Thyroid gland (tissue), 4 donors: ENCODE data around the gene REM2. TPM values are rescaled to one million over a fixed set of nuclear protein-coding genes. Genes with fewer than 3 reads are reported as not detected.

Source experiments
- DNase-seq, 2 donors: peaks; one replicate each; pipeline ENCODE4 v3.0.0-alpha.2; 2019
- H3K27ac ChIP-seq, 3 donors: fragments of 200-600 bp; sonication (generic); 1 replicate in 2 of 3; 2 replicates in 1 of 3; pipeline ENCODE4 v1.5.1; 2016 to 2019; ENCODE audit warnings: mild to moderate bottlenecking in 1 of 3, moderate library complexity in 1 of 3
- H3K27me3 ChIP-seq: fragments of 200-600 bp; sonication (generic); one replicate; pipeline ENCODE4 v1.5.1; 2019
- H3K36me3 ChIP-seq, 2 donors: fragments of 200-600 bp; sonication (generic); one replicate each; pipeline ENCODE4 v1.5.1; 2016 to 2019
- H3K4me1 ChIP-seq, 2 donors: fragments of 200-600 bp; sonication (generic); one replicate each; pipeline ENCODE4 v1.5.1; 2017 to 2019
- H3K4me3 ChIP-seq, 3 donors: fragments of 200-600 bp; sonication (generic); replicated peaks in 1 of 3; 1 replicate in 2 of 3; 2 replicates in 1 of 3; pipeline ENCODE4 v1.5.1; 2016; ENCODE audit warnings: mild to moderate bottlenecking in 1 of 3
- H3K9me3 ChIP-seq: fragments of 200-600 bp; sonication (generic); one replicate; pipeline ENCODE4 v1.5.1; 2017
- CTCF ChIP-seq, 6 experiments: fragments of 200-600 bp in 3 of 6; fragments of 450-650 bp in 3 of 6; sonication (generic) in 3 of 6; IDR thresholded peaks; one replicate each; pipeline ENCODE4 v1.5.1; 2016 to 2019; ENCODE audit warnings: antibody characterized with exemption in 6 of 6, mild to moderate bottlenecking in 2 of 6, inconsistent platforms in 1 of 6, moderate library complexity in 1 of 6
- POLR2A ChIP-seq, 2 donors: fragments of 450-650 bp; IDR thresholded peaks; one replicate each; pipeline ENCODE4 v1.6.1; 2017; ENCODE audit warnings: antibody characterized with exemption in 2 of 2, mild to moderate bottlenecking in 2 of 2, moderate library complexity in 1 of 2
- WGBS, 2 donors: methylation state at CpG; one replicate each; pipeline ENCODE4 v1.1.5; 2017; 5-methylcytosine and 5-hydroxymethylcytosine counted together
- intact Hi-C: fragments of 100-400 bp; cut with DNase I; formaldehyde crosslinking; loops from one replicate; pipeline ENCODE4 v1.15.1; 2023
- total RNA-seq, 4 donors: library from RNA; depleted of rRNA; stranded (reverse); fragments of >200 nt; gene quantifications; one replicate each; pipeline ENCODE4 v1.2.3, GENCODE V29; 2016

Gene REM2
- total RNA-seq, 4 donors from 2014 or later: 0.54 to 1.2 (median 0.89) TPM; not detected in 1

- peaks cover 10 to 17% of the 10 kb centered on the region in 2 donors for H3K4me1 ChIP-seq
- no peak overlapping the region for H3K4me3 ChIP-seq
- 91 to 94% methylated on average over 8 of the region's 8 CpGs for WGBS, 2 donors
- intact Hi-C loops: loop anchor here (10.0 kb wide), 1 partner anchor 187 kb away; no protein-coding TSS in a partner anchor
- peaks cover 47 to 54% of the 10 kb centered on the region in 2 donors for H3K36me3 ChIP-seq
- DNase-seq: no peak
- no peaks in the 10 kb centered on the region for H3K9me3 ChIP-seq
- no peak overlapping the region for H3K27ac ChIP-seq
- no peaks in the 10 kb centered on the region for H3K27me3 ChIP-seq
- TF ChIP-seq CTCF (IDR thresholded peaks at IDR 0.05) (no peak), POLR2A (IDR thresholded peaks at IDR 0.05) (no peak)
These were observed 41.3 kb upstream of the REM2 start for GRCh38 chr14:22841769-22842168.

- DNase-seq: no peak
- intact Hi-C loops: loop anchor here (10.0 kb wide), 1 partner anchor 188 kb away; no protein-coding TSS in a partner anchor
- 85 to 92% methylated on average over 28 of the region's 28 CpGs for WGBS, 2 donors
- H3K27ac ChIP-seq: no peak overlapping the region
- peaks cover 49 to 58% of the 10 kb centered on the region in 2 donors for H3K36me3 ChIP-seq
- no peak overlapping the region for H3K4me3 ChIP-seq
- peaks cover 10 to 24% of the 10 kb centered on the region in 2 donors for H3K4me1 ChIP-seq
- H3K9me3 ChIP-seq: no peaks in the 10 kb centered on the region
- TF ChIP-seq POLR2A (IDR thresholded peaks at IDR 0.05) (no peak), CTCF (IDR thresholded peaks at IDR 0.05) (no peak)
- H3K27me3 ChIP-seq: no peaks in the 10 kb centered on the region
These were observed 40.6 kb upstream of the REM2 start for GRCh38 chr14:22842211-22843122.

- 85 to 90% methylated on average over 20 to 21 of the region's 21 CpGs for WGBS, 2 donors
- TF ChIP-seq POLR2A (IDR thresholded peaks at IDR 0.05): no peak
- no peak for TF ChIP-seq CTCF (IDR thresholded peaks at IDR 0.05)
- no peaks in the 10 kb centered on the region for H3K27me3 ChIP-seq
- no peak overlapping the region for H3K4me3 ChIP-seq
- intact Hi-C loops: loop anchor here (10.0 kb wide), 1 partner anchor 189 kb away; no protein-coding TSS in a partner anchor
- no peaks in the 10 kb centered on the region for H3K9me3 ChIP-seq
- DNase-seq: no peak
- peaks cover 49 to 58% of the 10 kb centered on the region in 2 donors for H3K36me3 ChIP-seq
- peaks cover 2 to 26% of the 10 kb centered on the region in 2 donors for H3K4me1 ChIP-seq
- no peak overlapping the region for H3K27ac ChIP-seq
These were observed 39.7 kb upstream of the REM2 start for GRCh38 chr14:22843123-22843925.

GRCh38 chr14:22844221-22845102 is 38.6 kb upstream of the REM2 start:
- intact Hi-C loops: loop anchor here (10.0 kb wide), 1 partner anchor 190 kb away; no protein-coding TSS in a partner anchor
- 93% methylated on average over 17 to 22 of the region's 22 CpGs for WGBS, 2 donors
- no peak for DNase-seq
- Histone ChIP-seq H3K36me3 (peaks cover 49 to 58% of the 10 kb centered on the region in 2 donors), H3K9me3 (no peaks in the 10 kb centered on the region), H3K27ac (no peak overlapping the region), H3K4me1 (peaks cover 0 to 24% of the 10 kb centered on the region in 2 donors), H3K4me3 (no peak overlapping the region), H3K27me3 (no peaks in the 10 kb centered on the region)
- no peak for TF ChIP-seq CTCF (IDR thresholded peaks at IDR 0.05)
- no peak for TF ChIP-seq POLR2A (IDR thresholded peaks at IDR 0.05)
